Measurements from ENCODE around the gene OR52B4.

The OR52B4 gene

DNA sequence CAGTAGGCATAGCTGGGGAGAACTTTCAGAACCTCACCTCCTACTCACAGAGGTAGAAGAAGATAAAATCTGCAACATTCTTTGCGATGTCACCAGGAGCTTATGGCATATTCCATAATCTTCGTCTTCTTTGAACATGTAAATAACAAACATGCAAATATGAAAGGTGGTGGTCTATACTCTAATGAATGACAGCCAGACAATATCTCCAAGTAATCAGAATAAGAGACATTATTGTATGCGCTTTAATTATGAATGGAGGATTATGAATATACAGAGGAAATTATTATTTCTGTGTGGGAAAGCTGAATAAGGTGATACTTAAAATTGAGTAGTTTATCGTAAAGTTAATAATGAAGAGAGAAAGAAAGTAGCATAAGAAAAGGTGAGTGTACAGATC lies at the start of gene OR52B4:
TSS of gene OR52B4 (minus strand) at position 101 of the 400 bp plus-strand sequence. CDS start at position 10, 91 bp downstream.
- TF ChIP-seq, protein P1, sequence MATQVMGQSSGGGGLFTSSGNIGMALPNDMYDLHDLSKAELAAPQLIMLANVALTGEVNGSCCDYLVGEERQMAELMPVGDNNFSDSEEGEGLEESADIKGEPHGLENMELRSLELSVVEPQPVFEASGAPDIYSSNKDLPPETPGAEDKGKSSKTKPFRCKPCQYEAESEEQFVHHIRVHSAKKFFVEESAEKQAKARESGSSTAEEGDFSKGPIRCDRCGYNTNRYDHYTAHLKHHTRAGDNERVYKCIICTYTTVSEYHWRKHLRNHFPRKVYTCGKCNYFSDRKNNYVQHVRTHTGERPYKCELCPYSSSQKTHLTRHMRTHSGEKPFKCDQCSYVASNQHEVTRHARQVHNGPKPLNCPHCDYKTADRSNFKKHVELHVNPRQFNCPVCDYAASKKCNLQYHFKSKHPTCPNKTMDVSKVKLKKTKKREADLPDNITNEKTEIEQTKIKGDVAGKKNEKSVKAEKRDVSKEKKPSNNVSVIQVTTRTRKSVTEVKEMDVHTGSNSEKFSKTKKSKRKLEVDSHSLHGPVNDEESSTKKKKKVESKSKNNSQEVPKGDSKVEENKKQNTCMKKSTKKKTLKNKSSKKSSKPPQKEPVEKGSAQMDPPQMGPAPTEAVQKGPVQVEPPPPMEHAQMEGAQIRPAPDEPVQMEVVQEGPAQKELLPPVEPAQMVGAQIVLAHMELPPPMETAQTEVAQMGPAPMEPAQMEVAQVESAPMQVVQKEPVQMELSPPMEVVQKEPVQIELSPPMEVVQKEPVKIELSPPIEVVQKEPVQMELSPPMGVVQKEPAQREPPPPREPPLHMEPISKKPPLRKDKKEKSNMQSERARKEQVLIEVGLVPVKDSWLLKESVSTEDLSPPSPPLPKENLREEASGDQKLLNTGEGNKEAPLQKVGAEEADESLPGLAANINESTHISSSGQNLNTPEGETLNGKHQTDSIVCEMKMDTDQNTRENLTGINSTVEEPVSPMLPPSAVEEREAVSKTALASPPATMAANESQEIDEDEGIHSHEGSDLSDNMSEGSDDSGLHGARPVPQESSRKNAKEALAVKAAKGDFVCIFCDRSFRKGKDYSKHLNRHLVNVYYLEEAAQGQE (IDR thresholded peaks at IDR 0.05; ENCODE audit: low read depth): no peak
- no peak for TF ChIP-seq CREB1 (IDR thresholded peaks at IDR 0.05; ENCODE audit: low read depth)
- TF ChIP-seq TEAD4 (IDR thresholded peaks at IDR 0.05): no peak
- no peak for TF ChIP-seq TCF12 (IDR thresholded peaks at IDR 0.05; ENCODE audit: low read depth)
- TF ChIP-seq, protein P2, sequence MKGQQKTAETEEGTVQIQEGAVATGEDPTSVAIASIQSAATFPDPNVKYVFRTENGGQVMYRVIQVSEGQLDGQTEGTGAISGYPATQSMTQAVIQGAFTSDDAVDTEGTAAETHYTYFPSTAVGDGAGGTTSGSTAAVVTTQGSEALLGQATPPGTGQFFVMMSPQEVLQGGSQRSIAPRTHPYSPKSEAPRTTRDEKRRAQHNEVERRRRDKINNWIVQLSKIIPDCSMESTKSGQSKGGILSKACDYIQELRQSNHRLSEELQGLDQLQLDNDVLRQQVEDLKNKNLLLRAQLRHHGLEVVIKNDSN (IDR thresholded peaks at IDR 0.05): no peak
- no peak for TF ChIP-seq EGR1 (IDR thresholded peaks at IDR 0.05)
- TF ChIP-seq CEBPB (IDR thresholded peaks at IDR 0.05): no peak
- TF ChIP-seq NFIC (IDR thresholded peaks at IDR 0.05): no peak
- TF ChIP-seq RAD21 (IDR thresholded peaks at IDR 0.05; ENCODE audit: low read depth): no peak
- TF ChIP-seq ZBTB7A (IDR thresholded peaks at IDR 0.05; ENCODE audit: low read depth): no peak
- TF ChIP-seq TAF1 (IDR thresholded peaks at IDR 0.05; ENCODE audit: low read depth): no peak
- TF ChIP-seq, protein P3, sequence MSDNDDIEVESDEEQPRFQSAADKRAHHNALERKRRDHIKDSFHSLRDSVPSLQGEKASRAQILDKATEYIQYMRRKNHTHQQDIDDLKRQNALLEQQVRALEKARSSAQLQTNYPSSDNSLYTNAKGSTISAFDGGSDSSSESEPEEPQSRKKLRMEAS (IDR thresholded peaks at IDR 0.05): no peak
- no peak for TF ChIP-seq YY1 (IDR thresholded peaks at IDR 0.05; ENCODE audit: low read depth)
- TF ChIP-seq EP300 (IDR thresholded peaks at IDR 0.05; ENCODE audit: borderline replicate concordance): no peak

DNA sequence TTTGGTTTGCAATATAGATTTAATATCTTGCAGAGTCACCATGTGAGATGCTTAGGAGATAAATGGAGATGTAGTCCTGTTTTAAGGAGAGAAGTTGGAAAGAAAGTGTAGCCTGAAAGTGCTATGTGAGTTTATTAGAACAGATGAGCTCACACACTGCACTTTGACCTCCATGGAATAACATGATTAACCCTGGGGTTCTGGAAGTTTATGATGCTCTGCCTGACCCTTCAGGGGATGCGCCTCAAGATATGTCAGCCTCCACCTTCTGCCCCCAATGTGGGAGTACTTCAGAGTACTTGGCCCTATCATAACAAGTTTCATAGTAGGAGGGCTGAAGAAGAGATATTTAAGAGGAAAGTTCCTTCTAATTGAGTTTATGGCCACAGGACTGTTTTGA lies 48.6 kb upstream of the OR52B4 start:
- TF ChIP-seq CREB1 (IDR thresholded peaks at IDR 0.05; ENCODE audit: low read depth) (no peak), TAF1 (IDR thresholded peaks at IDR 0.05; ENCODE audit: low read depth) (no peak), CEBPB (IDR thresholded peaks at IDR 0.05) (no peak), NFIC (IDR thresholded peaks at IDR 0.05) (no peak), TEAD4 (IDR thresholded peaks at IDR 0.05) (no peak), ZBTB7A (IDR thresholded peaks at IDR 0.05; ENCODE audit: low read depth) (no peak), EGR1 (IDR thresholded peaks at IDR 0.05) (no peak), RAD21 (IDR thresholded peaks at IDR 0.05; ENCODE audit: low read depth) (no peak), TCF12 (IDR thresholded peaks at IDR 0.05; ENCODE audit: low read depth) (no peak), YY1 (IDR thresholded peaks at IDR 0.05; ENCODE audit: low read depth) (no peak), EP300 (IDR thresholded peaks at IDR 0.05; ENCODE audit: borderline replicate concordance) (no peak)
- TF ChIP-seq, protein P3 (IDR thresholded peaks at IDR 0.05): no peak
- TF ChIP-seq, protein P2 (IDR thresholded peaks at IDR 0.05): no peak
- TF ChIP-seq, protein P1 (IDR thresholded peaks at IDR 0.05; ENCODE audit: low read depth): no peak

DNA sequence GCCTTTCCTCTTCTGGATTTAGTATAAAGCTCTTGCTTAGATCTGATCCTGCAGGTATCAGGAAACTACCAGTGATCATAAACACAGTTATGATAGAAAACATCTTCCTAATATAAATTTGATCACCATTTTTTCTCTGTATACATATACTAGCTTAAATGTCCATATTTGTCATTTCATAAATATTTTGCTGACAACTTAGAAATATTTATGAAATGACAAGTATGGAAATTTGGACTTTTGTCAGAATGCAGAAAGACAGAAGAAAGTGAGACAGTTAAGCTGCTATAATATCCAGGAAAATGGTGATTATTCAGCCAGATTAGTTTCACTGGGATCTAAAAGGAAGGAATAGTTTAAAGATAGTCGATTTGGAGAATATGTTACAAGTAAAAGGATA lies 48.1 kb upstream of the OR52B4 start:
- TF ChIP-seq, protein P1 (IDR thresholded peaks at IDR 0.05; ENCODE audit: low read depth): no peak
- no peak for TF ChIP-seq TCF12 (IDR thresholded peaks at IDR 0.05; ENCODE audit: low read depth)
- TF ChIP-seq EP300 (IDR thresholded peaks at IDR 0.05; ENCODE audit: borderline replicate concordance): no peak
- no peak for TF ChIP-seq NFIC (IDR thresholded peaks at IDR 0.05)
- TF ChIP-seq, protein P3 (IDR thresholded peaks at IDR 0.05): no peak
- no peak for TF ChIP-seq ZBTB7A (IDR thresholded peaks at IDR 0.05; ENCODE audit: low read depth)
- no peak for TF ChIP-seq EGR1 (IDR thresholded peaks at IDR 0.05)
- TF ChIP-seq, protein P2 (IDR thresholded peaks at IDR 0.05): no peak
- no peak for TF ChIP-seq CEBPB (IDR thresholded peaks at IDR 0.05)
- no peak for TF ChIP-seq YY1 (IDR thresholded peaks at IDR 0.05; ENCODE audit: low read depth)
- TF ChIP-seq CREB1 (IDR thresholded peaks at IDR 0.05; ENCODE audit: low read depth): no peak
- no peak for TF ChIP-seq FOXM1 (IDR thresholded peaks at IDR 0.05; ENCODE audit: borderline replicate concordance, low read depth)
- no peak for TF ChIP-seq RAD21 (IDR thresholded peaks at IDR 0.05; ENCODE audit: low read depth)
- TF ChIP-seq TEAD4 (IDR thresholded peaks at IDR 0.05): no peak
- no peak for TF ChIP-seq TAF1 (IDR thresholded peaks at IDR 0.05; ENCODE audit: low read depth)
